Measurements from ENCODE around the gene CTSW.

CTSW gene

GRCh38 chr11:65849771-65850216 is 29.8 kb upstream of the CTSW start:
- no peaks in the 10 kb centered on the region for H3K27me3 ChIP-seq (replicated peaks; ENCODE audit: control insufficient read depth, insufficient read depth, low read length, poor library complexity, severe bottlenecking)
- DNase-seq: no peak
- no peak overlapping the region for H3K4me3 ChIP-seq (ENCODE audit: insufficient read depth, low read depth, low read length, poor library complexity, severe bottlenecking)
- no peaks in the 10 kb centered on the region for H3K9me3 ChIP-seq (ENCODE audit: control insufficient read depth, low read length)
- no peak overlapping the region for H3K27ac ChIP-seq (ENCODE audit: insufficient read depth, low read length, poor library complexity, severe bottlenecking)
- H3K36me3 ChIP-seq (ENCODE audit: control insufficient read depth, insufficient read depth, low read length): peaks cover 43% of the 10 kb centered on the region
- peaks cover 4% of the 10 kb centered on the region for H3K4me1 ChIP-seq (ENCODE audit: control insufficient read depth, insufficient read depth, low read length, poor library complexity, severe bottlenecking)

DNA sequence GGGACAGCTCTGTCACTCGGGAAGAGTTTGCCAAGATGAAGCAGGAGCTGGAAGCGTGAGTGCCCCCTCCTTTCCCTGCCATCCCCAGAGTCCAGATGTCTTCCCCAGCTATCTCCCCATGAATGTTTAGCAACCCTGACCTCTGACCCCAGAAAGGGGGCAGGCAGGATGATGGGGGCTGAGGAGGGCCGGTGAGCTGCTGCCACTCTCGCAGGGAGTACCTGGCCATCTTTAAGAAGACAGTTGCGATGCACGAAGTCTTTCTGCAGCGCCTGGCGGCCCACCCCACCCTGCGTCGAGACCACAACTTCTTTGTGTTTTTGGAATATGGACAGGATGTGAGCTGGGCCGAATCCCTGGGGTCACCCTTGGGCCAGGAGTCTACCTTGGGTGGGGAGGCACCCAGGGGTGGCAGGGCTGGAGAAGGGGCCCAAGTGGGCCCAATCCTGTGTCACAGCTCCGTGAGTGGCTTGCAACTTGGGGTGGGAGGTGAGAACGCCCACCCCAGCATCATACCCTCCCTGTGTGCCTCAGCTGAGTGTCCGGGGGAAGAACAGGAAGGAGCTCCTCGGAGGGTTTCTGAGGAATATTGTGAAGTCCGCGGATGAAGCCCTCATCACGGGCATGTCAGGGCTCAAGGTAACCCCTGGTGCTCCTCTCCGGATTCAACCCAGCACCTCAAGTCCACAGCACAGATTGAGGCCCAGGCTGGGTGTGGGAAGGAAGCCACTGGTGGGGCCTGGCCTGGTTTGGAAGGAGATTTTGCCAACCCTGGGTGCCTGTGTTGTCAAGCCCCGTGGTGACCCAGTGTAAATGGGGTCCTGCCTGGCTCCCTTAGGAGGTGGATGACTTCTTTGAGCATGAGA is 29.2 kb upstream of the CTSW start:
- no peaks in the 10 kb centered on the region for H3K9me3 ChIP-seq (ENCODE audit: control insufficient read depth, low read length)
- no peak overlapping the region for H3K4me3 ChIP-seq (ENCODE audit: insufficient read depth, low read depth, low read length, poor library complexity, severe bottlenecking)
- H3K36me3 ChIP-seq (ENCODE audit: control insufficient read depth, insufficient read depth, low read length): peaks cover 50% of the 10 kb centered on the region
- no peak for DNase-seq
- peaks cover 5% of the 10 kb centered on the region for H3K4me1 ChIP-seq (ENCODE audit: control insufficient read depth, insufficient read depth, low read length, poor library complexity, severe bottlenecking)
- no peaks in the 10 kb centered on the region for H3K27me3 ChIP-seq (replicated peaks; ENCODE audit: control insufficient read depth, insufficient read depth, low read length, poor library complexity, severe bottlenecking)
- H3K27ac ChIP-seq (ENCODE audit: insufficient read depth, low read length, poor library complexity, severe bottlenecking): no peak overlapping the region

GRCh38 chr11:65851083-65851579 is 28.5 kb upstream of the CTSW start:
- H3K27me3 ChIP-seq (replicated peaks; ENCODE audit: control insufficient read depth, insufficient read depth, low read length, poor library complexity, severe bottlenecking): no peaks in the 10 kb centered on the region
- H3K27ac ChIP-seq (ENCODE audit: insufficient read depth, low read length, poor library complexity, severe bottlenecking): no peak overlapping the region
- H3K4me3 ChIP-seq (ENCODE audit: insufficient read depth, low read depth, low read length, poor library complexity, severe bottlenecking): no peak overlapping the region
- H3K36me3 ChIP-seq (ENCODE audit: control insufficient read depth, insufficient read depth, low read length): peaks cover 57% of the 10 kb centered on the region
- no peaks in the 10 kb centered on the region for H3K9me3 ChIP-seq (ENCODE audit: control insufficient read depth, low read length)
- DNase-seq: no peak
- H3K4me1 ChIP-seq (ENCODE audit: control insufficient read depth, insufficient read depth, low read length, poor library complexity, severe bottlenecking): peaks cover 12% of the 10 kb centered on the region

GRCh38 chr11:65851811-65852507 is 27.7 kb upstream of the CTSW start:
- no peaks in the 10 kb centered on the region for H3K27me3 ChIP-seq (replicated peaks; ENCODE audit: control insufficient read depth, insufficient read depth, low read length, poor library complexity, severe bottlenecking)
- peaks cover 20% of the 10 kb centered on the region for H3K4me1 ChIP-seq (ENCODE audit: control insufficient read depth, insufficient read depth, low read length, poor library complexity, severe bottlenecking)
- H3K27ac ChIP-seq (ENCODE audit: insufficient read depth, low read length, poor library complexity, severe bottlenecking): no peak overlapping the region
- H3K36me3 ChIP-seq (ENCODE audit: control insufficient read depth, insufficient read depth, low read length): peaks cover 57% of the 10 kb centered on the region
- no peak for DNase-seq
- no peaks in the 10 kb centered on the region for H3K9me3 ChIP-seq (ENCODE audit: control insufficient read depth, low read length)
- no peak overlapping the region for H3K4me3 ChIP-seq (ENCODE audit: insufficient read depth, low read depth, low read length, poor library complexity, severe bottlenecking)

DNA sequence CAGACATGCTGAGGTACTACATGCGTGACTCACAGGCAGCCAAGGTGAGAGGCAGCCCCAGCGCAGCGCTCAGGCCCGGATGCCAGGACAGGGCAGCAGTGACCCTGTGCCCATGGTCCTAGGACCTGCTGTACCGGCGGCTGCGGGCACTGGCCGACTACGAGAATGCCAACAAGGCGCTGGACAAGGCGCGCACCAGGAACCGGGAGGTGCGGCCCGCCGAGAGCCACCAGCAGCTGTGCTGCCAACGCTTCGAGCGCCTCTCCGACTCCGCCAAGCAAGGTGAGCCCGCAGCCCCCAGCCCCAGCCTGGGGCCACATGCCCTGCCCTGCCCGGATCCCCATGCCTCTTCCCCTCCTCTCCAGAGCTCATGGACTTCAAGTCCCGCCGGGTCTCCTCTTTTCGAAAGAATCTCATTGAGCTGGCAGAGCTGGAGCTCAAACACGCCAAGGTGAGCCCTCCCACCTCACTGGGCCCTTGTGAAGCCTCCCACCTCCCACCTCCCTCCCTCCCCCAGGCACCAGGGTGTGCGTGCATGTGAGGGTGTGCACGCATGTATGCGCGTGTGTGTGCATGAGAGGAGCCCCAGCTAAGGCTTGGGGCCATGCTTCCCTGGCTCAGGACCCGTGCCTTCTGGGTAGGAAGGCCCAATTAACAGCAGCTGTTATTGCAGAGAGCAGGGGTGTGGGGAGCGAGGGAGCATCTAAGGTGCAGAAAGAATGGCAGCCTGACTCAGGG is 27.0 kb upstream of the CTSW start:
- H3K27ac ChIP-seq (ENCODE audit: insufficient read depth, low read length, poor library complexity, severe bottlenecking): no peak overlapping the region
- H3K4me3 ChIP-seq (ENCODE audit: insufficient read depth, low read depth, low read length, poor library complexity, severe bottlenecking): no peak overlapping the region
- no peak for DNase-seq
- H3K4me1 ChIP-seq (ENCODE audit: control insufficient read depth, insufficient read depth, low read length, poor library complexity, severe bottlenecking): peaks cover 20% of the 10 kb centered on the region
- H3K9me3 ChIP-seq (ENCODE audit: control insufficient read depth, low read length): no peaks in the 10 kb centered on the region
- no peaks in the 10 kb centered on the region for H3K27me3 ChIP-seq (replicated peaks; ENCODE audit: control insufficient read depth, insufficient read depth, low read length, poor library complexity, severe bottlenecking)
- H3K36me3 ChIP-seq (ENCODE audit: control insufficient read depth, insufficient read depth, low read length): peaks cover 57% of the 10 kb centered on the region

GRCh38 chr11:65853246-65853979 is 26.2 kb upstream of the CTSW start:
- Histone ChIP-seq H3K9me3 (ENCODE audit: control insufficient read depth, low read length) (no peaks in the 10 kb centered on the region), H3K27me3 (replicated peaks; ENCODE audit: control insufficient read depth, insufficient read depth, low read length, poor library complexity, severe bottlenecking) (no peaks in the 10 kb centered on the region), H3K4me1 (ENCODE audit: control insufficient read depth, insufficient read depth, low read length, poor library complexity, severe bottlenecking) (peaks cover 21% of the 10 kb centered on the region), H3K4me3 (ENCODE audit: insufficient read depth, low read depth, low read length, poor library complexity, severe bottlenecking) (no peak overlapping the region), H3K27ac (ENCODE audit: insufficient read depth, low read length, poor library complexity, severe bottlenecking) (peak overlapping the region; percentile 27), H3K36me3 (ENCODE audit: control insufficient read depth, insufficient read depth, low read length) (peaks cover 57% of the 10 kb centered on the region)
- no peak for DNase-seq

DNA sequence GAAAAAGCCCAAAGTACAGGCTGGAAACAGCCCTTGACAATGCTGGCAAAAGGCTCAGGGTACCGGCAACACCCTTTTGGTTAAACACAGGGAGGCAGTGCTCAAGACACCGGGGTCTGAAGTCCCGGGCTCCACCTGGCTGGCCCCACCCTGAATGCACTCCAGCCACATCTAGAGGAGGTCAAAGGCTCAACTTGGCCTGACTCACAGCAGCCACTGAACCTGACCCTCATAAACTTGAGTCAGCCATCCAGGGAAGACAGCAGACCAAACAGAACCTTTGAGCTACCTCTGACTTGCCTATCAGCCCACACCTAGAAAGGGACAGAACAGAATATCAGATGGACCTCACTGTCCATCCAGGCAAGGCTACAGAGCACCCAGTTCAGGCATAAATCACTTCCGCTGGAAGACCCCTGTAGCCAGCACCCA is 25.5 kb upstream of the CTSW start:
- no peak overlapping the region for H3K4me3 ChIP-seq (ENCODE audit: insufficient read depth, low read depth, low read length, poor library complexity, severe bottlenecking)
- no peaks in the 10 kb centered on the region for H3K27me3 ChIP-seq (replicated peaks; ENCODE audit: control insufficient read depth, insufficient read depth, low read length, poor library complexity, severe bottlenecking)
- DNase-seq: no peak
- no peaks in the 10 kb centered on the region for H3K9me3 ChIP-seq (ENCODE audit: control insufficient read depth, low read length)
- peaks cover 57% of the 10 kb centered on the region for H3K36me3 ChIP-seq (ENCODE audit: control insufficient read depth, insufficient read depth, low read length)
- peak overlapping the region; percentile 27 for H3K27ac ChIP-seq (ENCODE audit: insufficient read depth, low read length, poor library complexity, severe bottlenecking)
- H3K4me1 ChIP-seq (ENCODE audit: control insufficient read depth, insufficient read depth, low read length, poor library complexity, severe bottlenecking): peaks cover 28% of the 10 kb centered on the region

GRCh38 chr11:65854852-65855837 is 24.5 kb upstream of the CTSW start:
- H3K4me3 ChIP-seq (ENCODE audit: insufficient read depth, low read depth, low read length, poor library complexity, severe bottlenecking): no peak overlapping the region
- peaks cover 36% of the 10 kb centered on the region for H3K4me1 ChIP-seq (ENCODE audit: control insufficient read depth, insufficient read depth, low read length, poor library complexity, severe bottlenecking)
- H3K36me3 ChIP-seq (ENCODE audit: control insufficient read depth, insufficient read depth, low read length): peaks cover 57% of the 10 kb centered on the region
- H3K27ac ChIP-seq (ENCODE audit: insufficient read depth, low read length, poor library complexity, severe bottlenecking): no peak overlapping the region
- no peak for DNase-seq
- H3K27me3 ChIP-seq (replicated peaks; ENCODE audit: control insufficient read depth, insufficient read depth, low read length, poor library complexity, severe bottlenecking): no peaks in the 10 kb centered on the region
- H3K9me3 ChIP-seq (ENCODE audit: control insufficient read depth, low read length): no peaks in the 10 kb centered on the region
